GM12878 (cell line): ENCODE data around the gene MYO15B. TPM values are rescaled to one million over a fixed set of nuclear protein-coding genes. Genes with fewer than 3 reads are reported as not detected.

Source experiments
- ATAC-seq: fragments of 200-7000 bp; cut with Tn5 transposase; 3 replicates; pipeline ENCODE4 v1.9.1; 2020; ENCODE audit warnings: mild to moderate bottlenecking, moderate library complexity
- BruUV-seq: library from RNA; stranded (reverse); fragments of 400-500 nt; replicated peaks from 2 replicates; lab custom pipeline; 2021; lab: Mats Ljungman, UMichigan
- CTCF ChIA-PET: fragments of 300-600 bp; sonication (Branson Sonifier 250); formaldehyde crosslinking; extraction: SDS; loops from one replicate; lab custom pipeline; 2021; ENCODE audit warnings: inconsistent platforms; lab: Yijun Ruan, JAX
- POLR2A ChIA-PET: fragments of 350-600 bp; formaldehyde crosslinking; extraction: SDS; loops from one replicate; lab custom pipeline; 2021; ENCODE audit warnings: inconsistent platforms; lab: Charles Lee
- RAD21 ChIA-PET: fragments of 300-600 bp; sonication (Branson Sonifier 250); formaldehyde crosslinking; loops from one replicate; lab custom pipeline; 2023; ENCODE audit warnings: antibody characterized with exemption; ENCODE audit not compliant: unreplicated experiment; lab: Charles Lee
- SMC1A ChIA-PET: fragments of 300-600 bp; sonication (Branson Sonifier 250); formaldehyde crosslinking; loops from one replicate; lab custom pipeline; 2023; ENCODE audit not compliant: unreplicated experiment, uncharacterized antibody; lab: Charles Lee
- DNase-seq: peaks from one replicate; pipeline ENCODE4 v3.0.0-alpha.2; 2011; ENCODE audit warnings: low read depth, low spot score
- FAIRE-seq: peaks from 3 replicates; lab custom pipeline; 2011; peaks lifted over from hg19 to GRCh38; lab: Jason Lieb, UNC
- H2AFZ ChIP-seq: 2 replicates; pipeline ENCODE4 v1.6.0; 2011; ENCODE audit warnings: low read depth, low read length, control low read depth; ENCODE audit not compliant: control insufficient read depth
- H3K27ac ChIP-seq: 2 replicates; pipeline ENCODE4 v1.5.1; 2011; ENCODE audit warnings: control low read depth; ENCODE audit not compliant: control insufficient read depth, insufficient read depth
- H3K27me3 ChIP-seq, 2 experiments: replicated peaks in 1 of 2; 2 replicates each; pipeline versions ENCODE4 v1.6.0 to v1.6.1; 2011; ENCODE audit warnings: low read length in 1 of 2; ENCODE audit not compliant: control insufficient read depth in 2 of 2, insufficient read depth in 2 of 2
- H3K36me3 ChIP-seq, 2 experiments: 2 replicates each; pipeline ENCODE4 v1.5.1; 2011; ENCODE audit warnings: low read length in 1 of 2; ENCODE audit not compliant: control insufficient read depth in 2 of 2, insufficient read depth in 2 of 2
- H3K4me1 ChIP-seq: 2 replicates; pipeline ENCODE4 v1.6.1; 2011; ENCODE audit warnings: mild to moderate bottlenecking, low read length, moderate library complexity, mixed read lengths; ENCODE audit not compliant: control insufficient read depth, insufficient read depth
- H3K4me2 ChIP-seq: 2 replicates; pipeline ENCODE4 v1.6.0; 2011; ENCODE audit warnings: control low read depth; ENCODE audit not compliant: control insufficient read depth, insufficient read depth
- H3K4me3 ChIP-seq: fragments of 200-600 bp; sonication (generic); 2 replicates; pipeline ENCODE4 v1.5.1; 2016
- H3K79me2 ChIP-seq: 2 replicates; pipeline ENCODE4 v1.6.0; 2011; ENCODE audit warnings: low read length; ENCODE audit not compliant: control insufficient read depth, insufficient read depth
- H3K9ac ChIP-seq: 2 replicates; pipeline ENCODE4 v1.8.0; 2011; ENCODE audit warnings: low read length, control low read depth, mixed read lengths; ENCODE audit not compliant: control insufficient read depth, insufficient read depth
- H3K9me3 ChIP-seq: replicated peaks from 3 replicates; pipeline ENCODE4 v1.5.1; 2011; ENCODE audit warnings: mild to moderate bottlenecking, low read length; ENCODE audit not compliant: control insufficient read depth, insufficient read depth
- H4K20me1 ChIP-seq: 2 replicates; pipeline ENCODE4 v1.6.0; 2011; ENCODE audit not compliant: control insufficient read depth, insufficient read depth
- CHD4 ChIP-seq: fragments of 200-600 bp; sonication (generic); IDR thresholded peaks from 2 replicates; pipeline ENCODE4 v1.6.1; 2016; ENCODE audit warnings: mild to moderate bottlenecking
- DPF2 ChIP-seq: fragments of 450-650 bp; IDR thresholded peaks from 2 replicates; pipeline ENCODE4 v1.6.1; 2017; ENCODE audit warnings: mild to moderate bottlenecking
- EP300 ChIP-seq, 2 experiments: fragments of 150-350 bp in 1 of 2; IDR thresholded peaks; 2 replicates each; pipeline ENCODE4 v1.6.1; 2011 to 2012; ENCODE audit warnings: low read depth in 2 of 2, low read length in 2 of 2, borderline replicate concordance in 1 of 2, improper control_type of control experiment in 1 of 2, inconsistent platforms in 1 of 2; ENCODE audit not compliant: control insufficient read depth in 1 of 2
- ETV6 ChIP-seq, 2 experiments: fragments of 450-650 bp in 1 of 2; IDR thresholded peaks in 1 of 2; conservative IDR thresholded peaks in 1 of 2; 2 replicates each; pipeline ENCODE4 v1.6.1; 2014; ENCODE audit warnings: antibody characterized with exemption in 1 of 2, borderline replicate concordance in 1 of 2, low read depth in 1 of 2, mild to moderate bottlenecking in 1 of 2, moderate library complexity in 1 of 2
- HCFC1 ChIP-seq: fragments of 150-350 bp; IDR thresholded peaks from 2 replicates; pipeline ENCODE4 v1.6.1; 2014; ENCODE audit warnings: low read length
- HDAC2 ChIP-seq: fragments of 200-600 bp; sonication (generic); IDR thresholded peaks from 2 replicates; pipeline ENCODE4 v1.6.1; 2017
- PAX8 ChIP-seq: fragments of 450-650 bp; IDR thresholded peaks from 2 replicates; pipeline ENCODE4 v1.6.1; 2017; ENCODE audit warnings: mild to moderate bottlenecking, moderate library complexity
- POU2F2 ChIP-seq: IDR thresholded peaks from 3 replicates; pipeline ENCODE4 v1.6.1; 2011; ENCODE audit warnings: low read depth, mild to moderate bottlenecking, low read length, borderline replicate concordance
- RB1 ChIP-seq: fragments of 450-650 bp; formaldehyde crosslinking; IDR thresholded peaks from 2 replicates; pipeline ENCODE4 v1.6.1; 2017; ENCODE audit warnings: mild to moderate bottlenecking, borderline replicate concordance
- RELA ChIP-seq: fragments of 450-650 bp; IDR thresholded peaks from 2 replicates; pipeline ENCODE4 v1.8.0; 2014; ENCODE audit warnings: borderline replicate concordance; ENCODE audit not compliant: partially characterized antibody
- SMARCA5 ChIP-seq: fragments of 450-650 bp; IDR thresholded peaks from 2 replicates; pipeline ENCODE4 v1.6.1; 2017; ENCODE audit warnings: mild to moderate bottlenecking
- SPI1 ChIP-seq: IDR thresholded peaks from 2 replicates; pipeline ENCODE4 v1.6.1; 2011; ENCODE audit warnings: low read depth, mild to moderate bottlenecking, low read length, moderate library complexity, borderline replicate concordance; ENCODE audit not compliant: insufficient read depth
- TAF1 ChIP-seq: IDR thresholded peaks from 2 replicates; pipeline ENCODE4 v1.6.1; 2011; ENCODE audit warnings: mild to moderate bottlenecking, low read depth, low read length, borderline replicate concordance
- TBL1XR1 ChIP-seq: IDR thresholded peaks from 2 replicates; pipeline ENCODE4 v1.6.1; 2012; ENCODE audit warnings: low read depth, low read length, improper control_type of control experiment
- TCF3 ChIP-seq: IDR thresholded peaks from 2 replicates; pipeline ENCODE4 v1.6.1; 2012; ENCODE audit warnings: low read depth, mild to moderate bottlenecking, low read length, borderline replicate concordance; ENCODE audit not compliant: insufficient read depth
- ZNF274 ChIP-seq: IDR thresholded peaks from one replicate; pipeline ENCODE4 v1.8.0; 2011; ENCODE audit not compliant: insufficient read length, insufficient read depth
- WGBS: methylation state at CpG from one replicate; pipeline ENCODE4 v1.1.6; 2016; ENCODE audit warnings: low lambda C conversion rate; ENCODE audit not compliant: insufficient replicate concordance, insufficient coverage; ENCODE audit errors: missing lambda C conversion rate; 5-methylcytosine and 5-hydroxymethylcytosine counted together
- in situ Hi-C: fragments of 300-500 bp; cut with MboI; formaldehyde crosslinking; loops from 9 replicates; pipeline ENCODE4 v1.14.3; 2018; ENCODE audit warnings: mixed read lengths
- intact Hi-C: fragments of 100-400 bp; cut with micrococcal nuclease; formaldehyde crosslinking; loops from one replicate; pipeline ENCODE4 v1.14.2; 2022; ENCODE audit not compliant: unreplicated experiment
- polyA plus RNA-seq, 11 experiments: library from polyadenylated mRNA; depleted of rRNA in 4 of 11; unstranded in 6 of 11; stranded (reverse) in 5 of 11; fragments of >200 nt; fragmentation: Nextera tagmentation in 4 of 11; fragmentation: Illumina TruSeq in 1 of 11; extraction: Ambion mirVana in 4 of 11; extraction: Trizol in 1 of 11; gene quantifications; 1 replicate in 1 of 11; 2 replicates in 10 of 11; pipeline versions ENCODE4 v1.2.1 to v1.2.3, GENCODE V29; 2011 to 2016; ENCODE audit warnings: inconsistent platforms in 2 of 11, missing spikeins in 2 of 11, low read depth in 1 of 11
- total RNA-seq, 4 experiments: library from RNA; depleted of rRNA in 3 of 4; stranded (reverse); fragments of >200 nt in 3 of 4; fragmentation: Illumina TruSeq in 1 of 4; extraction: Trizol in 1 of 4; gene quantifications; 2 replicates each; pipeline versions ENCODE4 v1.2.1 to v1.2.3, GENCODE V29; 2013 to 2021
- TF ChIP-seq, protein P1 (sequence below): IDR thresholded peaks from 2 replicates; pipeline ENCODE4 v1.6.1; 2012; ENCODE audit warnings: low read depth, low read length, improper control_type of control experiment

MYO15B gene
- total and polyA plus RNA-seq, 10 of the 15 experiments (the other 5 are each of a cell fraction or from before 2014, with no cell fraction given) = 0.67 to 15.4 (median 2.3) TPM; not detected in 1

DNA sequence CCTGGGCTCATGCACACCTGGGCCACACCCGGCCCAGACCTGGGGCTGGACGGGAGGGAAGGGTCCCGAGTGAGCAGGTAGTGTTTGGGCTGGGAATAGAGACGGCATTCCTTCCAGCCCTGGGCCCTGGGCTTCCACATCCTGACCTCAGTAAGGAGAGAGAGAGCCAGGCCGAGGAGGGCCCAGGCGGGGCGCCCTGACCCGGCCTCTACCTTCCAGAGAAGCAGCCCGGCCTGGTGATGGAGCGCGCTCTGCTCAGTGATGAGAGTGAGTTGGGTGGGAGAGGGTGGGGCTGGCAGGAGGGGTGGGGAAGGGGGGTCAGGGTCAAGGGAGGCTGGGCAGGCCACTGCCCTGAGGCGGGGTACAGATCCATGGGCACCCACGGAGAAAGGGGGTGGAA is 13.6 kb upstream of the MYO15B start:
- Histone ChIP-seq H3K4me3 (no peak overlapping the region), H3K4me1 (peaks cover 12% of the 10 kb centered on the region), H2AFZ (no peak overlapping the region), H3K27ac (no peak overlapping the region), H3K36me3 (no peaks in the 10 kb centered on the region), H3K9ac (no peak overlapping the region), H3K27me3 (no peaks in the 10 kb centered on the region), H4K20me1 (no peaks in the 10 kb centered on the region), H3K79me2 (no peaks in the 10 kb centered on the region), H3K4me2 (no peak overlapping the region), H3K9me3 (no peaks in the 10 kb centered on the region)
- ChIA-PET RAD21 (no interaction called here), SMC1A (no interaction called here), POLR2A (no interaction called here), CTCF (no interaction called here)
- no peak for ATAC-seq
- no peak for FAIRE-seq
- 94% methylated on average over 9 of the region's 13 CpGs for WGBS
- intact Hi-C loops (no loop called here), in situ Hi-C loops (no loop called here)
- BruUV-seq = no TSS peak
- no peak for DNase-seq
- TF ChIP-seq SMARCA5 (no peak), SPI1 (no peak), RB1 (no peak), PAX8 (no peak), TCF3 (no peak), POU2F2 (no peak), ETV6 (conservative IDR thresholded peaks at IDR 0.05 in 1 of 2, IDR thresholded peaks at IDR 0.05 in 1 of 2; ENCODE audit: borderline replicate concordance in 1 of 2, low read depth in 1 of 2) (no peak), HCFC1 (no peak), DPF2 (no peak), ZNF274 (no peak), HDAC2 (no peak), TAF1 (no peak), CHD4 (no peak), TBL1XR1 (no peak), EP300 (IDR thresholded peaks at IDR 0.05; ENCODE audit: borderline replicate concordance in 1 of 2, control insufficient read depth in 1 of 2, low read depth in 2 of 2, low read length in 2 of 2) (no peak), RELA (no peak)
- TF ChIP-seq, protein P1, sequence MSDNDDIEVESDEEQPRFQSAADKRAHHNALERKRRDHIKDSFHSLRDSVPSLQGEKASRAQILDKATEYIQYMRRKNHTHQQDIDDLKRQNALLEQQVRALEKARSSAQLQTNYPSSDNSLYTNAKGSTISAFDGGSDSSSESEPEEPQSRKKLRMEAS = no peak
